HTR-8/SVneo (cell line): Measurements from ENCODE around the gene RIPK3.
"Not testable (repeated sequence)": the region's sequence is repeated elsewhere in the genome, so short reads cannot be mapped to it uniquely, and the experiment has no call there.

Experiments used
- DNase-seq: peaks from one replicate; pipeline ENCODE4 v3.0.0; 2011; ENCODE audit warnings: low spot score, mixed read lengths; ENCODE audit not compliant: insufficient read length
- FAIRE-seq: peaks from 2 replicates; lab custom pipeline; 2011; peaks lifted over from hg19 to GRCh38; lab: Jason Lieb, UNC

The RIPK3 gene

GRCh38 chr14:24351517-24351916, 11.7 kb upstream of the RIPK3 start:
- no peak for DNase-seq
- no peak for FAIRE-seq

DNA sequence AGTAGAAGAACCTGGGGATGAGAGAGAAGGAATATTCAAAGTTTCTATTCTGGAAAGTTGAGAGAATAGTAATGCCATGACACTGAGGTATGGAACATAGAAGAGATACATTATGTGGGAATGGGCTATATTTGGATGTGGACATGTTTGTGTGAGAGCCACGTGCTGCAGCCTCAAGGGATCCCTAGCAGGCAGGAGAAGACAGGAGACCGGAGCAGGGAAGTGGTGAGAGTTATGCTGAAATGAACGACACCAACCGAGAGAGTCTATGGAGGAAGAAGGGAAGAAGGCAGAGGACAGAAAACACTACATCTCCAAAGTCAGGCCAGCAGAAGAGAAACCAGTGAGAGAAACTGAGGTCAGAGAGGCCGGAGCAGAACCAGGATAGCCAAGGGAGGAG, 10.0 kb upstream of the RIPK3 start:
- no peak for FAIRE-seq

DNA sequence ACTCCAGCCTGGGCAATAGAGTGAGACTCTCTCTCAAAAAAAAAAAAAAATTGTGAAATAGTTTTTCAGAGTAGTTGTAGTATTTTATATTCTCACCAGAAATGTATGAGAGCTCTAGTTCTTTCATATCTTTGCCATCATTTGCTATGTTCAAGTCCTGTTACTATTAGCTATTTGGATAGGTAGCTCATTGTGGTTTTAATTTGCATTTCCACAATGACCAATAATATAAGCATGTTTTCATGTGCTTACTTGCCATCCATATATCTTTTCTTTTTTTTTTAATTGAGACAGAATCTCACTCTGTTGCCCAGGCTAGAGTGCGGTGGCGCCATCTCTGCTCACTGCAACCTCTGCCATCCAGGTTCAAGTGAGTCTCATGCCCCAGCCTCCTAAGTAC, 8.4 kb upstream of the RIPK3 start:
- no peak for FAIRE-seq
- no peak for DNase-seq

More for the DNA sequence above, 10.0 kb upstream of the RIPK3 start:
- no peak for DNase-seq

DNA sequence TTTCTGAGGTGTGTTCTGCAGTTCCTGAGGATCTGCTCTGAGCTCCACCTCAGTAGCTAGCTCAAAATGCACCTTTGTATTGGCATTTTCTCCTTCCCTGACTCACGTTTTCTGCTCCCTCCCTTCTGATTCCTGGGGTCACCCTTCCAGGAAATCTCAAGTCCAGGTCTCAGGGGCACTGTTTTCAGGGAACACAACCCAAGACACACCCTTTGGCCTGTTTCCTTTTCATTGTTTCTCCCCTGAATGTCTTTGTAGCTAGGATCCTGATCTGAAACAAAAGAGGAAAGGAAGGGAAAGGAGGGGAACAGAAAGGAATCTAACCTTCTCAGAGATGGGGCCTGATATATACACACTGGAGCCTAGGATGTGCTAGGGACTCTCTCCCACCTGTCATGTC, 7.3 kb upstream of the RIPK3 start:
- DNase-seq (no peak), FAIRE-seq (no peak)

DNA sequence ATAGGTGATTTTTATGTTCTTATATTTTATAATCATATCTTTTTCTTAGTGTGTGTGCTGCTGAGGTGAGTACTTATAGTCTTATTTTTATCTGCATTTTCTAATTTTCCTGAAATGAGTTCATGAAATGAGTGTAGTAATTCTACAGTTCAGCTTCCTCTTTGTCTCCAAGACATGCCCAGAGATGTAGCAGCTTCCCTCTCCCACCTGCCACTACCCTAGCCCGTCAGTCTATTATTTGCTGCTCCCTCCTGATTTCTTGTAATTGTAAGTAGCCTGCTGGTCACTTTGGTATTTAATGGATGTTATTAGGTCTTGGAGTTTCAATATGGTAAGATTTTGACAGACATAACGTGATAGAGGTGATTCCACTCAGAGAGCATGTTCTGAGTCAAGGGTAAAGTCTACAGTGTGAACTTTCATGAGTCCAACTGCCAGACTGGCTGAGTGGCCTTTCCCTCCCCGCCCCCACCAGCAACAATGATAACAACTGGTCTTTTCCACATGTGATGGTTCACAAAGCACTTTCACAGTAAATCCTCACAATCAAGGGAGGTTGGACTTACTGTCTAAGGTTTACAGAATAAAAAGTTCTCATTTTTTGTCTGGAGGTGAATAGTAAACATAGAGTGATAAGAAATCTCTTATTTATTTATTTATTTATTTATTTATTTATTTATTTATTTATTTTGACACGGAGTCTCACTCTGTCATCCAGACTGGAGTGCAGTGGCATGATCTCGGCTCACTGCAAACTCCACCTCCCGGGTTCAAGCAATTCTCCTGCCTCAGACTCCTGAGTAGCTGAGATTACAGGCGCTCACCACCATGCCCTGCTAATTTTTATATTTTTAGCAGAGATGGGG, 4.2 kb upstream of the RIPK3 start:
- DNase-seq, result no peak
- no peak for FAIRE-seq

- DNase-seq (no peak), FAIRE-seq (no peak)
Observed at GRCh38 chr14:24342889-24343288, 3.1 kb upstream of the RIPK3 start.

- DNase-seq (no peak), FAIRE-seq (no peak)
Observed at GRCh38 chr14:24340606-24341005, 815 bp upstream of the RIPK3 start.

GRCh38 chr14:24338843-24339242, 948 bp downstream of the RIPK3 start:
- no peak for DNase-seq
- FAIRE-seq, result no peak

DNA sequence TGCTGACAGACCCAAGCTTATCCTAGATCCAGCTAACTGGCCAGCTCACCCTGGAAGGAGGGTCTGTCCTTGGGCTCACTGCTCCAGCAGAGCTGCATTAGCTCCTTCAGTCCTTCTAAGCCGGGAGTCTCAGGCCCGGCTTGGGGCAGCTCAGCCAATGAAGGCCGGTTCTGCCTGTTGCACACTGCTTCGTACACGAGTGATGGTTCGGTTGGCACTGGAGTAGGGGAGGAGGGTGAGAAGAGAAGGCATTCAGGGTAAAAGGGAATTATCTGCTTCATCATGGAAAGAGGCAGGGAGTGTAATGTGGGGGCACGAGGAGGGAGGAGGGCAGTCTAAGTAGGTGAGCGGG, 2.0 kb downstream of the RIPK3 start:
- no peak for FAIRE-seq
- DNase-seq, result no peak

GRCh38 chr14:24337144-24337823, 2.5 kb downstream of the RIPK3 start:
- no peak for FAIRE-seq
- no peak for DNase-seq

GRCh38 chr14:24335461-24336171, 4.2 kb downstream of the RIPK3 start:
- no peak for FAIRE-seq

DNA sequence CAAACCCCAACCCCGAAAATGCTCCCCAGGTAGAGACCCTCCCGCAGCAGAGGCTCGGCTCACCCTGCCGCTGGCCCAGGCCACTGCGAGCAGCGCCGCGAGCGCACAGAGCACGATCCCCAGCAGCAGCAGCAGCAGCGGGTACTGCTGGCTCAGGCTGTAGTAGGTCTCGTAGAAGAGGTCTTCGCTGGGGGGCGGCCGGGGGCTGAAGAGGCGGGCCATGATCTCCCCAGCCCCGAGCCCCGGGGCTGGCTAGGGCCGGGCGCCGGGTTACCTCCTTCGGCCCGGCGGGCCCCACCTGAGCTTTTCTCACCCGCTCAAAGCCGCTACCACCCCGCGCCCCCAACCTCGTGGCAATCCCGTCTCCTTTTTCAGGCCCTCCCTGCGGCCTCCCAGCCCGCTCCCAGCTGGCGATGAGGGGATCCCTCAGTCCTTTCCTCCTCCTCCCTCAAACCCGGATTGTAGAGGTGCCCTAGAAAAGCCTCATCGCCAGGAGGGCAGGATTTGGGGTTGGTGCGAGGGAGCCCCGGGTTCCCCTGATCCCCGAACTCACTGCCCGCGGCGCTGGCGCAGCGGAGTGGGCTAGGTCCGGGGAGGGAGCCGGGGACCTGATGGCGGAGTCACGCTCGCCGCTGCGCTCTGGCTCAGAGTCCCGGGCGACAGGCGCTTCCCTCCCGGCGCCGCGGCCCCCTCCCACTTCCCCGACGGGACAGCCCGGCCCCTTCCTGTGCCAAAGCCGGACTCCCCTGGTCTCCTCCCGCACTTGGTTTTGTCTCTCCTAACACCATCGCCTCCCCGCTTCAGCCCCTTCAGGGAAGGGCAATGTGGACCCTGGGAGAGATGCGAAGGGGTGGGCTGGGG, 5.1 kb downstream of the RIPK3 start, which contains the start of gene ADCY4:
Gene ADCY4 (minus strand): TSS at position 641 of the 861 bp plus-strand sequence. CDS start 419 bp downstream, at position 222.
- no peak for FAIRE-seq
- DNase-seq, result no peak

More at GRCh38 chr14:24335461-24336171, 4.2 kb downstream of the RIPK3 start:
- peak; percentile 19 for DNase-seq

DNA sequence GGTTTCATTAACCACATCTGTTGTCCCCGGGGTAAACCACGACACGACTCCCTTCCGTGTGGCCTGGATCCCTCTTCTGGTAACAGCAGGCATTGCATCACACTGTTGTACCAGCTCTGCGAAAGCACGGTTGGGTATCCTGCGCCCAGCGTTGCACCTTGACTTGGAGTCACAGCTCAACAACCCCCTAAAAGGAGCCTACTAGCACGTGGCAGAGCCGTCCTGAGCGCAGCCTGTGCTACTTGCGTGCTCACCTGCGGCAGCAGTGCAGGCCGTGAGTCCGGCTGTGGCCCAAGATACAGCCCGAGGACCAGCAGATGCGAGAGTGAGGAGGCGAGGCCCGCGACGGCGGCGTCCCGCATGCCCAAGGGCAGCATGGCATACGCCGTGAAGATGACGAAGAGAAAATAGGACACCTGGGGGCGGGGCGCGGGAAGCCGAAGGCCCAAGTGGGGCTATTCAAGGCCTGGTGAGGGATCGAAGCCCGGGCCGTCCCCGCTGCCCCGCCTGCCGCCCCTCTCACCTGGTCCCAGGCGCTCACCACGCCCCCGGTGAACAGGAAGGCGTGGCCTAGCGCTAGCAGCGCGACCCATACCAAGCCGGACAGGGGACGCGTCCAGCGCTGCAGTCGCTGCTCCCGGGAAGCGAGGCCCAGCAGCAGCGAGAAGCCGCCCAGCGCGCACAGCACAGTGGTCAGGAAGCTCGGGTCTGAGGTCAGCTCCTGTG, 7.4 kb downstream of the RIPK3 start:
- peak; percentile 51 for DNase-seq
- no peak for FAIRE-seq

DNA sequence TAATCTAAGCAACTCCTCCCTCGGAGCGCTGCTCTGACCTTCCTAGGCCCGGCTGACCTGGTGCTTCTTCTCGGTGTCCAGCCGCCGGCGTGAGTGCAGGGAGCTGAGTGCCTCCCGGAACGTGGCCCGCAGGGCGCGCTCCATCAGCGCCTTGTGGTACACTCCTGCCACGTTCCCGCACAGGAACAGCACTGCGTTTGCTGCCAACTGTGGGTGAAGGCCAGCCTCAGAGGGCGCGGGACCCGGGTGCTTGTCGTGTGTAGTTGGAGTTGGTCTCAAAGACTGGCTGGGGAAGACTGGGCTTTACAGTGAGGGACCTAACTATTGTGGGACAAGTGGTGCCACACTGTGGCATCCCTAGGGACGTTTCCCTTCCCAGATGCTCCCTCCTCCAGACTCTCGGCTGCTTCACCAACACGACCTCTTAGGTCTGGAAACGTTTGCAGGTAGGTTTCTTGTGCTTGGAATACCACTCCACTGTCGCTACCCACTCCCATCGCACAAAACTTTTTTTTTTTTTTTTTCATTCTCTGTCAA, 8.0 kb downstream of the RIPK3 start:
- DNase-seq (no peak), FAIRE-seq (no peak)

GRCh38 chr14:24330973-24331674, 8.7 kb downstream of the RIPK3 start:
- FAIRE-seq (no peak), DNase-seq (no peak)

DNA sequence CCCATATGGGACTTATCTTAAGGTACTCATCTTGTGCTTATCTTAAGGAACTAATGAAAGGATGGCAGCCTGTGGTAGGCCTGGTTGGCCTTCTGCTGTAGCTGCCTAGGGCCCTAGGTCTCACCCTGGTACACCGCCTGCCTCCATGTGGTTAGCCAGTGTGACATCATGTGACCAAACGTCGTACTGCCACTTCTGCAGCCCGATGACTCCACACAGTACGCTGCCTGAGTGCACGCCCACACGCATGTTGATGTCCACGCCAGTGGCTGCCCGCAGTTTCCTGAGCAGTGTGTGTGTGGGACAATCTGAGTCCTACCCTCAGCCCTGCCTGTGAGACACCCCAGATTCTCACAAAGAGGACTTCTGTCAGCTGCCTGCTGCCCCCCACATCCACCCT, 10.1 kb downstream of the RIPK3 start:
- no peak for FAIRE-seq

GRCh38 chr14:24329073-24329663, 10.6 kb downstream of the RIPK3 start:
- FAIRE-seq (no peak), DNase-seq (no peak)

More for the DNA sequence above, 10.1 kb downstream of the RIPK3 start:
- no peak for DNase-seq

DNA sequence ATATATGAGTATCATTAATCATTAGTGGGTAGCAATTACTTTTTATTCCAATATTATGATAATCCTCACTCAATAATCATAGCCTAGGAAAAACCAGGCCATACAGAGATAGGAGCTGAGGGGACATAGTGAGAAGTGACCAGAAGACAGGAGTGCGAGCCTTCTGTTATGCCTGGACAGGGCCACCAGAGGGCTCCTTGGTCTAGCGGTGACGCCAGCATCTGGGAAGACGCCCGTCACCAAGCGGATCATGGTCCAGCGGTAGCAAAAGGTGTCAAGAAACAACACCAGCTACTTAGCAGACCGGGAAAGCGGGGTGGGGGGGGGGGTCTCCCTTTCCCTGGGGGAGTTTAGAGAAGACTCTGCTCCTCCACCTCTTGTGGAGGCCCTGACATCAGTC, 11.9 kb downstream of the RIPK3 start:
- FAIRE-seq, DNase-seq: not testable (repeated sequence)
